GM12875 (cell line): Measurements from ENCODE around the gene RILP.
A peak's percentile ranks its signal among the peaks of the same experiment; 100 is the strongest.

Experiments
- H3K4me3 ChIP-seq: one replicate; pipeline ENCODE4 v1.5.1; 2011; ENCODE audit warnings: low read depth, low read length, control low read depth
- CTCF ChIP-seq: IDR thresholded peaks from 2 replicates; pipeline ENCODE4 v1.5.1; 2011; ENCODE audit warnings: low read depth, mild to moderate bottlenecking, control low read depth, inconsistent platforms, low read length, moderate library complexity, borderline replicate concordance; ENCODE audit not compliant: insufficient read depth

The RILP gene

DNA sequence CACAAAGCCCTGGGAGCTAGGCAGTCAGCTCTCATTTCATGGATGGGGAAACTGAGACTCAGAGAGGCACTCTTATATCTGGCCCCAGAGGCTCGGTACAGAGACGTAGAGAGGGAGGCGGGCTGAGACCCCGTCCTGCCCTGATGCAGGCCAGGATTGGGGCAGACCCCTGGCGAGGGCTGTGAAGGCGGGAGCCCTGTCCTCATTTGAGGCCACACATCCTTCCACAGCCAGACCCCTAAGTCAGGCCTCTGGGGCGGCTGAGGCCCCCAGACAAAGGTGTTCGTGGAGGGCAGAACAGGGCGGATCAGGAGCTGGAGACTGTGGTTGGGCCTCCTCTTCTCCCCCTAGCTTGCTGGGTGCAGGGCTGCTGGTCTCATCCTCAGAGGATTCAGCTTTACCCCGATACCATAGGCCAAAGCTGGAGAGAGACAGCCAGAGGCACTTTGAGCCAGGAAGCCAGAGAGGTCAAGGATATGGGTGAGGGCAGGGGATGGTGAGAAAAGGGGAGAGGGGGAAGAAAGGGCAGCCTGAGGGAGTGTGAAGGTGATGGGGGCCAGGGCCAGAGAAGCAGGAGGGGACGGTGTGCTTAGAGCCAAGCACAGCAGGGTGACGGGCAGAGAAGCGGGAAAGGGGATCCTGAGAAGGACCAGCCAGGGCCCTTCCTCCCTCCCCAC lies 3.3 kb downstream of the RILP start:
- no peak overlapping the region for H3K4me3 ChIP-seq
- no peak for TF ChIP-seq CTCF

GRCh38 chr17:1645207-1646171 lies 4.2 kb downstream of the RILP start, which contains the start of gene SCARF1:
Gene SCARF1, minus strand, starts transcription at chr17:1645732. Its CDS starts 35 bp downstream, at chr17:1645697.
- peak within 1 kb of the TSS; percentile 59 for H3K4me3 ChIP-seq
- TF ChIP-seq CTCF = no peak

GRCh38 chr17:1644493-1645206 lies 5.0 kb downstream of the RILP start:
- no peak for TF ChIP-seq CTCF
- peak overlapping the region; percentile 59 for H3K4me3 ChIP-seq

- H3K4me3 ChIP-seq = peak overlapping the region; percentile 59
Observed at GRCh38 chr17:1643999-1644492, 5.6 kb downstream of the RILP start.

DNA sequence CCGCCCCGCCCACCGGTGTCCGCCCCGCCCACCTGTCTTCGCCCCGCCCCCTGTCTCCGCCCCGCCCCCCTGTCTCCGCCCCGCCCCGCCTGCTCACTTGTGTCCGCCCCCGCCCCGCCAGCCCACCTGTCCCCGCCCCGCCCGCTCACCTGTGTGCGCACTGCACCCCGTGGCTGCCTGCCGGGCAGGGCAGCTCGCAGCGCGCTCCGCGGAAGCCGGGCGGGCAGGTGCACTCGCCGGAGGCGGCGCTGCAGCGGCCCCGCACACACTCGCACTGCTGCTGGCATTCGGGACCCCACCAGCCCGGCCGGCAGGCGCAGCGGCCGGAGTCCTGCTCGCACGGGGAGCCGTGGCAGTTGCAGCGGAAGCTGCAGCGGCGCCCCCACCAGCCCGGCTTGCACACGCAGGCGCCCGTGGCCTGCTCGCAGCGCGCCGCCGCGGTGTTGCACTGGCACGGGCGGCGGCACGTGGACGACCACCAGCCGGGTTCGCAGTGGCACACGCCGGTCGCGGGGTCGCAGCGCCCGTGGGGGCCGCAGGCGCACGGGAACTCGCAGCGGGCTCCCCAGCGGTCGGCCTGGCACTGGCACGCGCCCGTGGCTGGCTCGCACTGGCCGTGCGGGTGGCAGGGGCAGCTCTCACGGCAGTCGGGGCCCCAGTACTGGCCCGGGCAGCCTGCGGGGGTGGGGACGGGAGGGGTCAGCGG lies 6.2 kb downstream of the RILP start:
- H3K4me3 ChIP-seq = peak overlapping the region; percentile 59
- TF ChIP-seq CTCF = peak; percentile 33; the same call in 1 of the 2 replicates

More at GRCh38 chr17:1643999-1644492, 5.6 kb downstream of the RILP start:
- TF ChIP-seq CTCF = no peak

DNA sequence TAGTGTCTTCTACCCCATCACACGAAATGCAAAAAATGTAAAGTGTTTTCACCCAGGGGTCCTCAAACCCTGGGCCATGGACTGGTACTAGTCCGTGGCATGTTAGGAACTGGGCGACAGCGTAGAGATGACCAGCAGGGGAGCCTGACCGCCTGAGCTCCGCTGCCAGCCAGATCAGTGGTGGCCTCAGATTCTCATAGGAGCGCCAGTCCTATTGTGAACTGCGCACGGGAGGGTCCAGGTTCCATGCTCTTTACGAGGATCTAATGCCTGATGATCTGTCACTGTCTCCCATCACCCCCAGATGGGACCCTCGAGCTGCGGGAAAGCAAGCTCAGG lies 8.6 kb downstream of the RILP start:
- no peak overlapping the region for H3K4me3 ChIP-seq
- TF ChIP-seq CTCF = no peak
